Activated CD8-positive, alpha-beta memory T cell treated with anti-CD3 and anti-CD28 coated beads, Interleukin-2, amount 50 U/mL, for 1 hour (primary cell): ENCODE results near the gene NAA16.
"Not testable (repeated sequence)": the region's sequence is repeated elsewhere in the genome, so short reads cannot be mapped to it uniquely, and the experiment has no call there.

Experiments
- DNase-seq: peaks from one replicate; pipeline ENCODE4 v3.0.0-alpha.2; 2020; ENCODE audit errors: extremely low read depth

The NAA16 gene

DNA sequence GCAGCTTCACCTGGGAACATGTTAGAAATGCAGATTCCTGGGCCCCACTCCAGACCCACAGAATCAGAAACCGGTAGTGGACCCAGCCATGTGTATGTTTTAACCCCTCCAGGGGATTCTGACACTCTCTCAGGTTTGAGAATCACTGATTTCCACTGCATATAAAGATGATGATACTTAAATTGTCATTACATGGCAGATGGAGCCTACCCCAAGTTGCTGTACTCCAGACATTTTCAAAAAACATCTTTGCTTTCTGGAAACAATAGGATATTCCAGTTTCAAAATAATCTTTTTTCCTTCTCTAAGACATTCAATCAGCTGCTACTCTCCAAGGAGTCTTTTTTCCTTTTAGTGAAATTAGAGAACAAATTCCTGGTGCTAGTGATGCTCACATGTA is 97.7 kb downstream of the NAA16 start:
- DNase-seq, result no peak

DNA sequence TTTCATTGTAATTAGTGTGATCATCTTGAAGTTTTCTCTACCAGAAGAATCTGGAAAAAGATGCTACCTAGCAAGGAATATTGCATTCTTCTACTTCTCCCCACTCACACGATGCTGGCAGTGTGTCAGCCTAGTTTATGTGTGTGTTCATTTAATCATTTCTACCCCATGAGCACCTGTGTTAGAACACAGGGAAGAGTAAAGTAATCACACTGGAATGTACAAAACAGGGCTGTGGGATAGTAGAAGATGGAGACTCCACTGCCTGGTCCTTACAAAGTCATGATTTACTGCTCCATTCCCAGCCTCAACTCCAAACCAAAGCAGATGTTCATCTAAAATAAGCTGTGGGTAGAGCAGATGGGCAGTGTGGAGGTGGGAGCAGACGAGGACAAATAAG is 98.5 kb downstream of the NAA16 start:
- DNase-seq, result no peak

DNA sequence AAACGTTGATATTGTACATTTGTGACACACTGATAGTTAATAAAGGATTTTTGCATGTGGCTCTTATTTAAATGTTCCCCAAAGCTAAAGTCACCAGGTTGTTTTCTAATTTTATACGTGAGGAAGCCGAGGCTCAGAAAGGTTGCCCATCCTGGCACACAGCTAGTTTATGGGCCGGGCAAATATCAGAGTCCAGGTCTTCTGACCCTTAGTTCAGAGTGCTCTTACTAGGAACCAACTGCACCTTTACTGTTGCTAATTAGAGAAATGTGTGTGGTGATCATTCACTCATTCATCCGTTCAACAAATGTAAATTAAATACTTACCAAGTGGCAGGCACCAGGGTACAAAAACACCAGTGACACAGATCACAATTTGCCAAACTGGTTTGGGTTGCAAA is 100.0 kb downstream of the NAA16 start:
- no peak for DNase-seq

DNA sequence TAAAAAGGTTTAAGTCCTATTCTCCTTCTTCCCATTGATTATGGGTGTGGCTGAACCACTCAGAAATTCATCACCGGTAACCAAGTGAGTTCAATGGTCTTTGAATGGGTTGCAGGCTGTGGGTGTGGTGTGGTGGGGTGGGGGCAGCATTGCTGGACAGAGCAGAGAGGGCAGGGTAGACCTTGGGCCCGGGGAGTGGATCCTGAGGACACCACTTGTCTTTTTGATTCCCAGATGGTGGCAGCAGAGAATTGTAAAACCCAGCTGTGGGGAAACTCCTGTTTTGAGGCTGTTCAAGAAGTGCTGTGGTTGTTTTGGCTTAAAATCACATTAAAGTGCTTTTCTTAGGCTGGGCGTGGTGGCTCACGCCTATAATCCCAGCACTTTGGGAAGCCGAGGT is 100.5 kb downstream of the NAA16 start:
- DNase-seq, result no peak

DNA sequence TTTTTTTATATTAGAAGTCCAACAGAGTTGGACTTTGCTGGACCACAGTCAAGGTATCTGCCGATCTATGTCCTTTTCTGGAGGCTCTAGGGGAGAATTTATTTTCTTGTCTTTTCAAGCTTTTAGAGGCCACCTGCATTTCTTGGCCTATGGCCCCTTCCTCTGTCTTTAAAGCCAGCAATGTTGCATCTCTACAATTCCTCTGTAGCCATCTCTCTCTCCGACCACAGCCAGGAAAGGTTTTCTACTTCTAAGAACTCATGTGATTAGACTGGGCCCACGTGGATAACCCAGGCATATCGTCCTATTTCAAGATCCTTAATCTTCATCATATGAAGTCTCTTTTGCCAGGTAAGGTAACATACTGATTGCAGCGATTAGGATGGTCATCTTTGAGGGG is 102.8 kb downstream of the NAA16 start:
- DNase-seq, result no peak

DNA sequence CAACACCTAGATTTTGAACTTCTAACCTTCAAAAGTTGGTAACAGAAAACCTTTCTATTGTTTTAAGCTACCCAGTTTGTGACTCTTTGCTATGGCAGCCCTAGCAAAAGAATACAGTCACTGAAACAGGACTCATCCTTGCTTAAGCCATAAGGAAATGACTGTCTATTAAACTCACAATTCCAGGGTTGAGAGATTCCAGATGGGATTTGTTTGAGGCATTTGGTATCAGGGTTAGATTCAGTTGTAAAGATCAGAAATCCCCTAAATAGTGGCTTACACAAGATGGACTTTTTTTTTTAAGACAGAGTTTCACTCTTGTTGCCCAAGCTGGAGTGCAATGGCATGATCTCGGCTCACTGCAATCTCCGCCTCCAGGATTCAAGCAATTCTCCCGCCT is 105.2 kb downstream of the NAA16 start:
- no peak for DNase-seq

DNA sequence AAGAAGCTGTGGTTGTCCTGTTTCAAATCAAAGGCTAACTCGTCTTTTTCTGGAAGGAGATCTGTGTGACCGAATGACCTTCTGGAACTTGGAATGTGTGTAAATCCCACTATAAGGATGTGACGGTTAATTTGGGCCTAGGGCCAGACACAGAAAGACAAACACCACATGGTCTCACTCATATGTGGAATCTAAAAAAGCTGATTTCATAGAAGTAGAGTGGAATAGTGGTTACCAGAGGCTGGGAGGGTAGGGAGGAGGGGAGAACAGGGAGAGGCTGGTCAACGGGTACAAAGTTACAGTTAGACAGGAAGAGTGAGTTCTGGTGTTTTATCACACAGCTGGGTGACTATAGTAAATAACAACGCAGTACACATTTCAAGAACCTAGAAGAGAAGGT is 107.0 kb downstream of the NAA16 start:
- no peak for DNase-seq

DNA sequence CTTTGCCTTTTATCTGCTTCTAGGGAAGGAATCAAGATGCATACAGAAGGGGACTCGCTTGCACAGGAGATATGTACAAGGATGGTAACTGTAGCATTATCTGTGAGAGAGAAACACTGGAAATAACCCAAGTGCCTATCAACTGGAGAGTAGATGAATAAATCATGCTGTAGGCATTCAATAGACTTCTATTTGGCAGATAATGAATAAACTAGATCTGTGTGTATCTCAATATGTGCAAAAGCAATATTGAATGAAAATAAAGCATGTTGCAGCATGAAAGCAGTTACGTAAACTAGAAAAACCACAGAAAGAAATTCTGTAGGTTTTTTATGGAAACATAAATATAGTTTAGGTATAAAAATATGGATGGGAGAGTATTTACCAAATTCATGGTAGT is 107.7 kb downstream of the NAA16 start:
- DNase-seq, result no peak

DNA sequence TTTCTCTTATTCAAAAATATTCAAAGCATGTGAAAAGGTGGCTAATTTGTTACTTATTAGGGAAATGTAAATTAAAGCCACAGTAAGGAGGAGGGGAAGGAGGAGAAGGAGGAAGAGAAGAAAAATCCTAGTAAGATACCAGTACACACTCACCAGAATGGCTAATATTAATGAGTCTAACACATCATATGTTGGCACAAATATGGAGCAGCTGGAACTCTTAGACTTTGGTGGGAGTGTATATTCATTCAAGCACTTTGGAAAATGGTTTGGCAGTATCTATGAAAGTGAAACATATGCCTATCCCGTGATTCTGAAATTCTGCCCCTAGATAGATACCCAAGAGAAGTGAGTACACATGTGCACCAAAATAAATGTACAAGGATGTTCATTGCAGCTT is 108.1 kb downstream of the NAA16 start:
- no peak for DNase-seq

DNA sequence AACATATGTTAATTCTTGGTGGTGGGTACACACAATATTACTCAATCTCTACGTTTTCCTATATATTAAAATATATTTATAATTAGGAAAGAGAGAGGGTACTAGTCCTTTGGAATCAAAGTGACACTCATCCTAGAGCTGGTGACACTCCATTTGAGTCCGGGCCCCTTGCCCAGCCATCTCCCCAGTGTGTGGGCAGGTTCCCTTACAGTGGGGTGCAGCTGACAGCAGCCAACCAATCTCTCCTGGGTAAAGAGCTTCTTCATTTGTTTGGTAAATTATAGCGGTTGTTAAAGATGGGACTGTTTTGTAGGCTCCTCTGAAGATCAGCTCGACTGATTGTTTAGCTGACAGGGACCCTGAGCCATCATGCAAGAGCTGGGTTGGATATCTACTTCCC is 109.1 kb downstream of the NAA16 start:
- DNase-seq, result no peak

DNA sequence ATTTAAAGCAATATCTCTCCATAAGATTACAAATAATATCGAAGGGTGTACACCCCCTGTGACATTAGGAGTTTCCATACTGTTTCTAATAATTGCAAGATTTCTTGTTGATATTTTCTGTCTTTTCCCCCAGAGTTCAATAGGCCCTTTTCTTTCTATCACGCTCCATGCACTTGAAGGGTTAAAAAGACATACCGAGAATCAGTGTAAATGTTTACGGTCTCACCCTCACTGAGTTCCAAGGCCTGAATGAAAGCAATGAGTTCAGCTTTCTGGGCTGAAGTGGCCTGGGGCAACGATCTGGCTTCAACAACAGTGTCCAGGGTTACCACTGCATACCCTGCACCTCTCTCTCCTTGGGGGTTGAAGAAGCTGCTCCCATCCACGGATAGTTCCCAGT is 110.3 kb downstream of the NAA16 start:
- not testable (repeated sequence) for DNase-seq

DNA sequence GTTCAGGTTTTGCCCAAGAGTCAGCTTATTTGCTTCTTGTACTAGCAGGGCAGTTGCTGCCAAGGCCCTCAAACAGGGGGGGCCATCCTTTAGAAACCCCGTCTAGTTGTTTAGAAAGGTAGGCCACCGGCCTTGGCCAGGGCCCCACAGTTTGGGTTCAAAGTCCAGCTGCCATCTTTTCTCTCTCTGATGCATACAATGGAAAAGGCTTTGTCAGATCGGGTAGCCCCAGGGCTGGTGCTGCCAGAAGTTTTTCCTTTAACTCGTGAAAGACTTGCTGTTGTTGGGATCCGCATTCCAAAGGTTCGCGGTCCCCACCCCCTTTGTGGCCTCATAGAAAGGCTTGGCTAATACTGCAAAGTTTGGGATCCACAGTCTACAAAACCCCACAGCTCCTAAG is 110.9 kb downstream of the NAA16 start:
- not testable (repeated sequence) for DNase-seq

DNA sequence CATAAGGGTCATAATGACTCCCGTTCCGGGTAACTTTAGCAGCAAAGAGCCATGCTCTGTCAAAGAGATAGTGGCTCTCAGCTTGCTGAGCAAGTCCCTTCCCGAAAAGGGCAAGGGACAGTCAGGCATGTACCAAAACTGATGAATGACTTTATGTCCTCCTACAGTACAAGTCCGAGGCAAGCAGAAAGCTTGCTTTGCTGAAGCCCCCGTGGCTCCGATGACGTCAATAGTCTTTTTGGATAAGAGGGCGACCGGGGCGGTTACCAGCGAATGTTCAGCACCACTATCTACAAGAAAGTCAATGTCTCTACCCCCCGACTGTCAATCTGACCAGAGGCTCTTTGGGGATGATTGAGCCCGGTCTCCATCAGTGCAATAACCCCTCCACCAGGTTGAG is 112.2 kb downstream of the NAA16 start:
- not testable (repeated sequence) for DNase-seq

DNA sequence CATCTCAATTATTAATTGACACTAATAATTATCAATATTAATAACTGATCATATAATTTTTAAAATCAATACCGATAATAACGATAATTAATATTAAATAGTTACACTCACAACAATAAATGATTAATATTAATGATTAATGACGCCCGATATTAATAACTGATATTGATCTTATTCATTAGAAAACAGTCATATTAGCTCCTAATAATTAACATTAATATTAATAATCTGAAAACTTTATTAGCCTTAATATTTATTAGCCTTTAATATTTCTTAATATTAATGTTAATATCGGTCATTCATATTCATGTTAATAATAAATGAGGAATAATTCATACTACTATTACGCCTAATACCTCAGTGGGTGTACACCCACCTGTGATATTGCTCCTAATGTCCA is 113.6 kb downstream of the NAA16 start:
- not testable (repeated sequence) for DNase-seq

DNA sequence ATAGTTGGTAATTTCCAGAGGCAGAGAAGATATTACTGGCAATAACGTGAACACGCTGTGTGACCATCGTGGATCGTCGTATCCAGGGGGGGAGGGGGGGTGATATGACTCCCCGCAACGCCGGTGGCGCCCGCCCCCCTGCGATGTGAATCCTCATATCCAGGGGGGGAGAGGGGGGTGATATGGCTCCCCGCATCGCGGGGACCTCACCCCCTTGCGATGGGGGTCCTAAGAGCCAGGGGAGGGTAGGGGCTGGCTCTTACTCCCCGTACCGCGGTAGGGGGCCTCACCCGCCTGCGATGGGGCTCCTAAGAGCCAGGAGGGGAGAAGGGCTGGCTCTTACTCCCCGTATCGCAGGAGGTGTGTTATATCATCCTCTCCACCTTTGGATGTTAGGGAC is 115.0 kb downstream of the NAA16 start:
- DNase-seq, result no peak
